Stimulated activated CD8-positive, alpha-beta memory T cell treated with anti-CD3 and anti-CD28 coated beads, Interleukin-7, amount 100 ng/mL, for 1 hour (primary cell): ENCODE results near the gene KRTAP5-9.
A peak's percentile ranks its signal among the peaks of the same experiment; 100 is the strongest.
"Not testable (repeated sequence)": the region's sequence is repeated elsewhere in the genome, so short reads cannot be mapped to it uniquely, and the experiment has no call there.

Experiments
- DNase-seq, 2 donors: peaks; one replicate each; pipeline ENCODE4 v3.0.0-alpha.2; 2020; ENCODE audit warnings: low read depth in 2 of 2

Gene KRTAP5-9

DNA sequence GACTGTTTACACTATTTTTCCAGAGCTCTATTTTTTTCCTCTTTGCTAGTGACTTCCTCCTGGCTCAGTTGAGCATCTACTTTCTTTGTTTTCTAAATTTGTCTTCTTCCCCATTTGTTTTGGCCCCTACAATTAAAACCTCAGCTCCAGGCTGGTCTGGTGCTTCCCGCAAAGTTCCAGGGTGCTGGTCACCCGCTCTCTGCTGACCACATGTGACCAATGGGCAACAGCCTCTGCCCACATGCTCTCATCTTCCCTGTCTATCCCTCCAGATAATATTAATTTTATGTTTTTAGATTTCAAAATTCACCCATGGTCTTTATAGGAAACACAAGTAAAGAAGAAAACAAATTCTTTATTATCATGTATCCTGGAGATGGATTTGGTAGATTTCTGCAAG is 34.7 kb downstream of the KRTAP5-9 start:
- not testable (repeated sequence) for DNase-seq

DNA sequence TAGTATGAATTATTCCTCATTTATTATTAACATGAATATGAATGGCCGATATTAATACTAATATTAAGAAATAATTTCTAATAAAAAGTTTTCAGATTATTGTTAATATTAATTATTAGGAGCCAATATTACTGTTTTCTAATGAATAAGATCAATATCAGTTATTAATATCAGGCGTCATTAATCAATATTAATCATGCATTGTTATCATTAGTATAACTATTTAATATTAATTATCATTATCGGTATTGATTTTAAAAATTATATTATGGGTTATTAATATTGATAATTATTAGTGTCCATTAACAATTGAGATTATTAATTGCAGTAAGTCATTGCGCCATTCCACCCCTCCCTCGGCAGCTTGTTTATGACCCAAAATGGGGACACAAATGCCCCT is 37.5 kb downstream of the KRTAP5-9 start:
- not testable (repeated sequence) for DNase-seq

DNA sequence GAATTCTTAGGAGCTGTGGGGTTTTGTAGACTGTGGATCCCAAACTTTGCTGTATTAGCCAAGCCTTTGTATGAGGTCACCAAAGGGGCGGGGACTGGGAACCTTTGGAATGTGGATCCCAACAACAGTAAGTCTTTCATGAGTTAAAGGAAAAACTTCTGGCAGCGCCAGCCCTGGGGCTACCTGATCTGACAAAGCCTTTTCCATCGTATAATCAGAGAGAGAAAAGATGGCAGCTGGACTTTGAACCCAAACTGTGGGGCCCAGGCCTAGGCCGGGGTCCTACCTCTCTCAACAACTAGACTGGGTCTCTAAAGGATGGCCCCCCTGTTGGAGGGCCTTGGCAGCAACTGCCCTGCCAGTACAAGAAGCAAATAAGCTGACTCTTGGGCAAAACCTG is 40.1 kb downstream of the KRTAP5-9 start:
- DNase-seq: not testable (repeated sequence)

DNA sequence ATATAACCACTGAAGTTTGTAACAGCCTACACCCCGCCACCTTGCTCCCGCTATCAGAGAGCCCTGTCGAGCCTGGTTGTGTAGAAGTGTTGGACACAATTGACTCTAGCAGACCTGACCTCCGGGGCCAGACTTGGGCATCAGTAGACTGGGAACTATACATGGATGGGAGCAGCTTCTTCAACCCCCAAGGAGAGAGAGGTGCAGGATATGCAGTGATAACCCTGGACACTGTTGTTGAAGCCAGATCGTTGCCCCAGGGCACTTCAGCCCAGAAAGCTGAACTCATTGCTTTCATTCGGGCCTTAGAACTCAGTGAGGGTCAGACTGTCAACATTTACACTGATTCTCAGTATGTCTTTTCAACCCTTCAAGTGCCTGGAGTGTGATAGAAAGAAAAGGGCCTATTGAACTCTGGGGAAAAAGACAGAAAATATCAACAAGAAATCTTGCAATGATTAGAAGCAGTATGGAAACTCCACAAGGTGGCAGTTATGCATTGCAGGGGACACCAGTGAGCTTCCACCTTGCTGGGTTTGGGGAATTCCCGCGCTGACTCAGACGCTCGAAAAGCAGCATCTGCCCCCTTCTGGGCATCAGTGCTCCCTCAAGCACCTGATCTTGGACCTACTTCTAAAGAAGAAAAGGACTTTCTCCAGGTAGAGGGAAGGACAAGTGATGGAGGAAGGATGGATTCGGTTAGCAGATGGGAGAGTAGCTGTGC is 40.8 kb downstream of the KRTAP5-9 start:
- peak in 1 of 2 donors; percentile 1 for DNase-seq

DNA sequence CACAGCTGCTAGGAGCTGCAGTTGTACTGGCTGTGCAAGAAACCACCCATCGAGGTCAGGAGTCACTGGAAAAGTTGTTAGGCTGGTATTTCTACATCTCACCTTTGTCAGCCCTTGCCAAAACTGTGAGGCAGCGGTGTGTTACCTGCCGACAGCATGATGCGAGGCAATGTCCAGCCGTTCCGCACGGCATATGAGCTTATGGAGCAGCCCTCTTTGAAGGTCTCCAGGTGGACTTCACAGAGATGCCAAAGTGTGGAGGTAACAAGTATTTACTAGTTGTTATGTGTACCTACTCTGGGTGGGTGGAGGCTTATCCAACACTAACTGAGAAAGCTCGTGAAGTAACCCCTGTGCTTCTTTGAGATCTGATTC is 41.3 kb downstream of the KRTAP5-9 start:
- not testable (repeated sequence) for DNase-seq
